AG04450 (cell line): ENCODE results near the gene SETD6. TPM values are rescaled to one million over a fixed set of nuclear protein-coding genes. Genes with fewer than 3 reads are reported as not detected.

Experiments used
- CTCF ChIA-PET: fragments of 300-600, 350-600 bp; formaldehyde crosslinking; extraction: SDS; loops from one replicate; lab custom pipeline; 2022; ENCODE audit warnings: antibody characterized with exemption, inconsistent platforms; lab: Charles Lee
- POLR2A ChIA-PET: fragments of 350-600 bp; formaldehyde crosslinking; extraction: SDS; loops from one replicate; lab custom pipeline; 2021; ENCODE audit warnings: antibody characterized with exemption, inconsistent platforms; lab: Yijun Ruan, JAX
- DNase-seq: peaks from one replicate; pipeline ENCODE4 v3.0.0-alpha.2; 2011; ENCODE audit warnings: low read depth, low spot score
- H3K27ac ChIP-seq: one replicate; pipeline ENCODE4 v1.5.1; 2012; ENCODE audit warnings: low read depth, low read length, control low read depth
- H3K27me3 ChIP-seq: one replicate; pipeline ENCODE4 v1.6.0; 2012; ENCODE audit warnings: low read length; ENCODE audit not compliant: control insufficient read depth, insufficient read depth
- H3K4me3 ChIP-seq: 2 replicates; pipeline ENCODE4 v1.5.1; 2011; ENCODE audit warnings: mild to moderate bottlenecking, low read depth, low read length, control low read depth
- H3K9me3 ChIP-seq: 2 replicates; pipeline ENCODE4 v1.5.1; 2012; ENCODE audit warnings: low read length; ENCODE audit not compliant: control insufficient read depth, insufficient read depth
- CTCF ChIP-seq: IDR thresholded peaks from 2 replicates; pipeline ENCODE4 v1.5.1; 2011; ENCODE audit warnings: low read depth, low read length, control low read depth, inconsistent platforms
- polyA plus RNA-seq: library from polyadenylated mRNA; depleted of rRNA; stranded (reverse); fragments of >200 nt; gene quantifications from 2 replicates; pipeline ENCODE4 v1.2.3, GENCODE V29; 2011

Gene SETD6
- polyA plus RNA-seq, 1 experiment: 6.5 TPM

GRCh38 chr16:58476791-58477190, 38.5 kb upstream of the SETD6 start:
- DNase-seq: no peak
- Histone ChIP-seq H3K27ac (no peak overlapping the region), H3K4me3 (no peak overlapping the region), H3K9me3 (no peaks in the 10 kb centered on the region), H3K27me3 (peaks cover 23% of the 10 kb centered on the region)
- POLR2A ChIA-PET: no interaction called here
- TF ChIP-seq CTCF: no peak
- CTCF ChIA-PET: no interaction called here

- H3K4me3 ChIP-seq: no peak overlapping the region
- no peak for DNase-seq
- H3K27me3 ChIP-seq: peaks cover 12% of the 10 kb centered on the region
- no peaks in the 10 kb centered on the region for H3K9me3 ChIP-seq
- POLR2A ChIA-PET: no interaction called here
- CTCF ChIA-PET: interaction anchor here (1.2 kb wide), 1 partner anchor 142 kb away, joined by 4 read pairs; no protein-coding TSS in a partner anchor
- no peak overlapping the region for H3K27ac ChIP-seq
- TF ChIP-seq CTCF: no peak
These were observed 36.9 kb upstream of the SETD6 start for GRCh38 chr16:58478427-58478826.

- Histone ChIP-seq H3K9me3 (no peaks in the 10 kb centered on the region), H3K4me3 (no peak overlapping the region), H3K27ac (no peak overlapping the region), H3K27me3 (peaks cover 5% of the 10 kb centered on the region)
- CTCF ChIA-PET: interaction anchor here (0.7 kb wide), 1 partner anchor 71 kb away, joined by 4 read pairs; no protein-coding TSS in a partner anchor
- POLR2A ChIA-PET: no interaction called here
- no peak for TF ChIP-seq CTCF
- DNase-seq: no peak
These were observed 34.0 kb upstream of the SETD6 start for GRCh38 chr16:58481226-58481869.

- Histone ChIP-seq H3K4me3 (no peak overlapping the region), H3K27ac (no peak overlapping the region), H3K9me3 (no peaks in the 10 kb centered on the region), H3K27me3 (peaks cover 5% of the 10 kb centered on the region)
- DNase-seq: no peak
- TF ChIP-seq CTCF: no peak
- ChIA-PET POLR2A (no interaction called here), CTCF (no interaction called here)
These were observed 33.4 kb upstream of the SETD6 start for GRCh38 chr16:58481931-58482330.

- no peak for TF ChIP-seq CTCF
- CTCF ChIA-PET: interaction anchor here (0.7 to 6.1 kb wide), 8 partner anchors 10 to 302 kb away, joined by 3 to 210 read pairs (median 12); no protein-coding TSS in a partner anchor
- Histone ChIP-seq H3K27me3 (peaks cover 11% of the 10 kb centered on the region), H3K27ac (no peak overlapping the region), H3K4me3 (no peak overlapping the region), H3K9me3 (no peaks in the 10 kb centered on the region)
- no peak for DNase-seq
- POLR2A ChIA-PET: interaction anchor here (0.9 kb wide), 1 partner anchor 157 kb away, joined by 3 read pairs; no protein-coding TSS in a partner anchor
These were observed 30.0 kb upstream of the SETD6 start for GRCh38 chr16:58485184-58485887.
